Mammary epithelial cell (primary cell): Measurements from ENCODE around the gene B4GALNT3.

Experiments used
- CTCF ChIP-seq, 2 donors: IDR thresholded peaks in 1 of 2; conservative IDR thresholded peaks in 1 of 2; 2 replicates each; pipeline ENCODE4 v1.5.1; 2011 to 2012; ENCODE audit warnings: inconsistent platforms in 2 of 2, low read length in 2 of 2, mild to moderate bottlenecking in 2 of 2, control low read depth in 1 of 2, low read depth in 1 of 2; ENCODE audit not compliant: insufficient read depth in 1 of 2; ENCODE audit errors: extremely low read depth in 1 of 2
- EZH2 ChIP-seq: IDR thresholded peaks from 2 replicates; pipeline ENCODE4 v1.6.1; 2012; ENCODE audit warnings: low read length, inconsistent platforms, borderline replicate concordance

- TF ChIP-seq CTCF (conservative IDR thresholded peaks at IDR 0.05 in 1 of 2, IDR thresholded peaks at IDR 0.05 in 1 of 2; ENCODE audit: extremely low read depth in 1 of 2, insufficient read depth in 1 of 2, low read depth in 1 of 2, low read length in 2 of 2) (no peak), EZH2 (no peak)
Measured at GRCh38 chr12:449203-449602, 10.5 kb upstream of the B4GALNT3 start.
